Endothelial cell of umbilical vein (primary cell): ENCODE measurements around the gene CAMKK2. TPM values are rescaled to one million over a fixed set of nuclear protein-coding genes. Genes with fewer than 3 reads are reported as not detected.

ENCODE experiments used
- BruUV-seq: library from RNA; stranded (reverse); fragments of 400-500 nt; replicated peaks from 2 replicates; lab custom pipeline; 2021; lab: Mats Ljungman, UMichigan
- CTCF ChIA-PET: fragments of 300-600, 350-600 bp; sonication (Branson Sonifier 250); formaldehyde crosslinking; loops from one replicate; lab custom pipeline; 2021; ENCODE audit warnings: antibody characterized with exemption, inconsistent platforms; lab: Charles Lee
- POLR2A ChIA-PET: fragments of 300-600, 350-600 bp; sonication (Branson Sonifier 250); formaldehyde crosslinking; loops from one replicate; lab custom pipeline; 2021; ENCODE audit warnings: antibody characterized with exemption, inconsistent platforms; lab: Charles Lee
- DNase-seq: peaks from one replicate; pipeline ENCODE4 v3.0.0-alpha.2; 2011; ENCODE audit warnings: low read depth, low spot score
- FAIRE-seq: peaks from 2 replicates; lab custom pipeline; 2011; peaks lifted over from hg19 to GRCh38; lab: Jason Lieb, UNC
- H2AFZ ChIP-seq: 2 replicates; pipeline ENCODE4 v1.6.0; 2012; ENCODE audit warnings: low read depth, low read length, control low read depth, inconsistent platforms
- H3K27ac ChIP-seq: 2 replicates; pipeline ENCODE4 v1.5.1; 2011; ENCODE audit warnings: low read depth, mild to moderate bottlenecking, control low read depth, low read length, moderate library complexity; ENCODE audit not compliant: insufficient read depth
- H3K27me3 ChIP-seq, 2 experiments: 2 replicates each; pipeline versions ENCODE4 v1.6.0 to v1.6.1; 2011; ENCODE audit warnings: low read length in 2 of 2, mixed read lengths in 1 of 2; ENCODE audit not compliant: control insufficient read depth in 2 of 2, insufficient read depth in 2 of 2
- H3K36me3 ChIP-seq, 2 experiments: 2 replicates in 1 of 2; 3 replicates in 1 of 2; pipeline ENCODE4 v1.5.1; 2011; ENCODE audit warnings: low read length in 2 of 2, mild to moderate bottlenecking in 1 of 2, moderate library complexity in 1 of 2; ENCODE audit not compliant: control insufficient read depth in 2 of 2, insufficient read depth in 2 of 2; ENCODE audit errors: extremely low read depth in 1 of 2
- H3K4me1 ChIP-seq: 3 replicates; pipeline ENCODE4 v1.5.1; 2011; ENCODE audit warnings: mild to moderate bottlenecking, low read length; ENCODE audit not compliant: control insufficient read depth, insufficient read depth; ENCODE audit errors: extremely low read depth
- H3K4me2 ChIP-seq: 2 replicates; pipeline ENCODE4 v1.6.1; 2011; ENCODE audit warnings: low read length, control low read depth, mixed read lengths; ENCODE audit not compliant: insufficient read depth
- H3K4me3 ChIP-seq, 3 experiments: fragments of 200-600 bp in 1 of 3; sonication (generic), shearing (Covaris generic) in 1 of 3; replicated peaks in 1 of 3; 2 replicates each; pipeline ENCODE4 v1.5.1; 2011 to 2016; ENCODE audit warnings: control low read depth in 3 of 3, low read length in 3 of 3, mild to moderate bottlenecking in 2 of 3, inconsistent platforms in 1 of 3, low read depth in 1 of 3, moderate library complexity in 1 of 3; ENCODE audit not compliant: insufficient read depth in 1 of 3
- H3K79me2 ChIP-seq: 2 replicates; pipeline ENCODE4 v1.6.0; 2012; ENCODE audit warnings: low read length, inconsistent platforms; ENCODE audit not compliant: control insufficient read depth, insufficient read depth
- H3K9ac ChIP-seq: replicated peaks from 2 replicates; pipeline ENCODE3; 2011; ENCODE audit warnings: low read length, control low read depth; ENCODE audit not compliant: insufficient read depth; ENCODE audit errors: extremely low read depth
- H3K9me1 ChIP-seq: replicated peaks from 3 replicates; pipeline ENCODE4 v1.6.0; 2011; ENCODE audit warnings: mild to moderate bottlenecking, low read length; ENCODE audit not compliant: control insufficient read depth, insufficient read depth; ENCODE audit errors: extremely low read depth
- H3K9me3 ChIP-seq: replicated peaks from 2 replicates; pipeline ENCODE4 v1.5.1; 2012; ENCODE audit warnings: low read length, inconsistent platforms; ENCODE audit not compliant: control insufficient read depth, insufficient read depth
- H4K20me1 ChIP-seq: replicated peaks from 2 replicates; pipeline ENCODE3; 2011; ENCODE audit warnings: mild to moderate bottlenecking, low read length; ENCODE audit not compliant: control insufficient read depth, insufficient read depth; ENCODE audit errors: extremely low read depth
- CTCF ChIP-seq, 2 donors: IDR thresholded peaks; 1 replicate in 1 of 2; 2 replicates in 1 of 2; pipeline ENCODE4 v1.5.1; 2011; ENCODE audit warnings: low read length in 2 of 2, mild to moderate bottlenecking in 2 of 2, moderate library complexity in 2 of 2, control low read depth in 1 of 2, inconsistent platforms in 1 of 2, low read depth in 1 of 2; ENCODE audit not compliant: insufficient read depth in 1 of 2; ENCODE audit errors: extremely low read depth in 1 of 2
- EZH2 ChIP-seq: IDR thresholded peaks from 2 replicates; pipeline ENCODE4 v1.6.1; 2012; ENCODE audit warnings: borderline replicate concordance, low read depth, mild to moderate bottlenecking, moderate library complexity, low read length, inconsistent platforms; ENCODE audit not compliant: severe bottlenecking
- FOS ChIP-seq: IDR thresholded peaks from 2 replicates; pipeline ENCODE4 v1.6.1; 2011; ENCODE audit warnings: mild to moderate bottlenecking, low read length, moderate library complexity, borderline replicate concordance; ENCODE audit not compliant: insufficient read depth
- GATA2 ChIP-seq: IDR thresholded peaks from 2 replicates; pipeline ENCODE4 v1.7.0; 2011; ENCODE audit warnings: low read depth, mild to moderate bottlenecking, moderate library complexity, mixed read lengths, low read length; ENCODE audit not compliant: insufficient read length, insufficient read depth
- JUN ChIP-seq: IDR thresholded peaks from 2 replicates; pipeline ENCODE4 v1.6.1; 2011; ENCODE audit warnings: borderline replicate concordance, low read depth; ENCODE audit not compliant: insufficient read length, insufficient read depth
- MAX ChIP-seq: IDR thresholded peaks from 2 replicates; pipeline ENCODE4 v1.6.1; 2011; ENCODE audit not compliant: insufficient read depth, insufficient read length
- MYC ChIP-seq: IDR thresholded peaks from one replicate; pipeline ENCODE4 v1.6.1; 2011; ENCODE audit warnings: mild to moderate bottlenecking, low read depth, low read length
- POLR2A ChIP-seq: IDR thresholded peaks from 2 replicates; pipeline ENCODE4 v1.6.1; 2012; ENCODE audit warnings: low read depth, mild to moderate bottlenecking, control low read depth, low read length
- POLR2AphosphoS5 ChIP-seq: IDR thresholded peaks from 2 replicates; pipeline ENCODE4 v1.6.1; 2012; ENCODE audit warnings: low read depth, mild to moderate bottlenecking, control low read depth, low read length, moderate library complexity; ENCODE audit not compliant: insufficient read depth
- dilution Hi-C: fragments of 300-500 bp; cut with MboI; formaldehyde crosslinking; loops from one replicate; pipeline ENCODE4 v1.15.0; 2019; ENCODE audit warnings: low sequenced_read_pairs; ENCODE audit not compliant: extremely low pct_ligation_motif_present
- intact Hi-C: fragments of 100-400 bp; cut with micrococcal nuclease; formaldehyde crosslinking; loops from one replicate; pipeline ENCODE4 v1.10.0; 2022
- polyA plus RNA-seq, 4 experiments: library from polyadenylated mRNA; depleted of rRNA in 3 of 4; stranded (reverse) in 3 of 4; unstranded in 1 of 4; fragments of >200 nt; gene quantifications; 2 replicates each; pipeline versions ENCODE4 v1.2.1 to v1.2.3, GENCODE V29; 2011 to 2012; ENCODE audit warnings: missing spikeins in 1 of 4
- total RNA-seq: library from RNA; stranded (reverse); gene quantifications from 2 replicates; pipeline ENCODE4 v1.2.3, GENCODE V29; 2021

Gene CAMKK2
- total and polyA plus RNA-seq, 2 donors (not counting 3 experiments of a cell fraction or from before 2014, with no cell fraction given), result 32.5 to 45.0 TPM

- Histone ChIP-seq H3K27me3 (no peaks in the 10 kb centered on the region), H3K9me1 (no peaks in the 10 kb centered on the region), H3K4me3 (no peak overlapping the region), H3K9me3 (no peaks in the 10 kb centered on the region), H3K4me2 (peak overlapping the region; percentile 50), H3K4me1 (peaks cover 51% of the 10 kb centered on the region), H3K9ac (peak overlapping the region; percentile 40), H3K36me3 (no peaks in the 10 kb centered on the region), H2AFZ (peak overlapping the region; percentile 78), H4K20me1 (no peaks in the 10 kb centered on the region), H3K27ac (peak overlapping the region; percentile 92), H3K79me2 (no peaks in the 10 kb centered on the region)
- FAIRE-seq (peak; percentile 43), DNase-seq (no peak)
- ChIA-PET POLR2A (interaction anchor here (0.7 to 1.0 kb wide), 2 partner anchors 13 to 22 kb away, joined by 5 read pairs; no protein-coding TSS in a partner anchor), CTCF (interaction anchor here (0.8 to 1.3 kb wide), 3 partner anchors 19 to 35 kb away, joined by 3 to 4 read pairs (median 4); no protein-coding TSS in a partner anchor)
- intact Hi-C loops, result loop anchor here (1.0 kb wide), 1 partner anchor 16 kb away; no protein-coding TSS in a partner anchor
- no TSS peak for BruUV-seq
- no peak for TF ChIP-seq POLR2AphosphoS5
- no peak for TF ChIP-seq FOS
- TF ChIP-seq CTCF (IDR thresholded peaks at IDR 0.05; ENCODE audit: extremely low read depth in 1 of 2, insufficient read depth in 1 of 2, low read depth in 1 of 2, low read length in 2 of 2), result no peak
- TF ChIP-seq EZH2, result no peak
- TF ChIP-seq POLR2A, result no peak
- TF ChIP-seq MAX, result no peak
- TF ChIP-seq JUN, result no peak
- TF ChIP-seq MYC, result no peak
- no peak for TF ChIP-seq GATA2
- dilution Hi-C loops, result no loop called here
These were observed 107.4 kb downstream of the CAMKK2 start for GRCh38 chr12:121189131-121189530.
